ACHN (cell line): Measurements from ENCODE around the gene NMRK2.

Source experiments
- DNase-seq: peaks from one replicate; pipeline ENCODE4 v3.0.0-alpha.2; 2015
- in situ Hi-C: cut with HindIII; loops from 2 replicates; pipeline ENCODE4 v1.10.0; 2017; ENCODE audit warnings: low sequenced_read_pairs, low pct_ligation_motif_present, low pct_unique_long_range_greater_than_20kb

NMRK2 gene

GRCh38 chr19:3987619-3988371 lies 54.9 kb downstream of the NMRK2 start:
- peak; percentile 81 for DNase-seq
- in situ Hi-C loops: no loop called here

- in situ Hi-C loops: no loop called here
Observed at GRCh38 chr19:3990815-3991117, 57.9 kb downstream of the NMRK2 start.

More at GRCh38 chr19:3990815-3991117, 57.9 kb downstream of the NMRK2 start:
- no peak for DNase-seq
